ENCODE results near the gene ERCC3. TPM values are rescaled to one million over a fixed set of nuclear protein-coding genes. Genes with fewer than 3 reads are reported as not detected.

ERCC3 gene
- total and polyA plus RNA-seq, 2 of the 13 experiments (the other 11 are each of a cell fraction or from before 2014, with no cell fraction given) = 49.7 to 64.6 TPM

DNA sequence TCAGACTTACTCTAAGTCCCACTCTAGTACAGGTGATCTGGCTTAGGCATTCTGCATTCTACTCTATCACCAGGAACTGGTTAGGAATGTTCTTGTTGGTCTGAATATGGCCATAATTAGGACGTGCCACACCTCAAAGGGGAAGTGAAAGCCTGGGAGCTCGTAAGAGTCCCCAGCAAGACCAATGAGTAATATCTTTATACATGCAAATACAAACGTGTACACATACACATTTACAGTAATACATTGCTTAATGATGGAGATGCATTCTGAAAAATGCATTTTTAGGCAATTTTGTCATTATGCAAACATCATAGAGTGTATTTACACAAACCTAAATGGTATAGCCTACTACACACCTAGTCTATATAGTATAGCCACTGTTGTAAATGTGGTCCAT lies 19.5 kb upstream of the ERCC3 start (continued):
- TF ChIP-seq, protein P1, sequence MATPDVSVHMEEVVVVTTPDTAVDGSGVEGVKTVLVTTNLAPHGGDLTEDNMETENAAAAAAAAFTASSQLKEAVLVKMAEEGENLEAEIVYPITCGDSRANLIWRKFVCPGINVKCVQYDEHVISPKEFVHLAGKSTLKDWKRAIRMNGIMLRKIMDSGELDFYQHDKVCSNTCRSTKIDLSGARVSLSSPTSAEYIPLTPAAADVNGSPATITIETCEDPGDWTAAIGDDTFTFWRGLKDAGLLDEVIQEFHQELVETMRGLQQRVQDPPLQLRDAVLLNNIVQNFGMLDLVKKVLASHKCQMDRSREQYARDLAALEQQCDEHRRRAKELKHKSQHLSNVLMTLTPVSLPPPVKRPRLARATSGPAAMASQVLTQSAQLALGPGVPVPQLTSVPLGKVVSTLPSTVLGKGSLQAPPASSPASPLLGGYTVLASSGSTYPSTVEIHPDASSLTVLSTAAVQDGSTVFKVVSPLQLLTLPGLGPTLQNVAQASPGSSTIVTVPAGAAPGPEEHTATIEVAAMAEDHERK (CRISPR knock-in tag; IDR thresholded peaks at IDR 0.05; ENCODE audit: low read depth) = no peak
- no peak for TF ChIP-seq ELF4 (CRISPR knock-in tag; IDR thresholded peaks at IDR 0.05; ENCODE audit: borderline replicate concordance)
- no peak for TF ChIP-seq ZNF296 (CRISPR knock-in tag; conservative IDR thresholded peaks at IDR 0.05)
- TF ChIP-seq, protein P2, sequence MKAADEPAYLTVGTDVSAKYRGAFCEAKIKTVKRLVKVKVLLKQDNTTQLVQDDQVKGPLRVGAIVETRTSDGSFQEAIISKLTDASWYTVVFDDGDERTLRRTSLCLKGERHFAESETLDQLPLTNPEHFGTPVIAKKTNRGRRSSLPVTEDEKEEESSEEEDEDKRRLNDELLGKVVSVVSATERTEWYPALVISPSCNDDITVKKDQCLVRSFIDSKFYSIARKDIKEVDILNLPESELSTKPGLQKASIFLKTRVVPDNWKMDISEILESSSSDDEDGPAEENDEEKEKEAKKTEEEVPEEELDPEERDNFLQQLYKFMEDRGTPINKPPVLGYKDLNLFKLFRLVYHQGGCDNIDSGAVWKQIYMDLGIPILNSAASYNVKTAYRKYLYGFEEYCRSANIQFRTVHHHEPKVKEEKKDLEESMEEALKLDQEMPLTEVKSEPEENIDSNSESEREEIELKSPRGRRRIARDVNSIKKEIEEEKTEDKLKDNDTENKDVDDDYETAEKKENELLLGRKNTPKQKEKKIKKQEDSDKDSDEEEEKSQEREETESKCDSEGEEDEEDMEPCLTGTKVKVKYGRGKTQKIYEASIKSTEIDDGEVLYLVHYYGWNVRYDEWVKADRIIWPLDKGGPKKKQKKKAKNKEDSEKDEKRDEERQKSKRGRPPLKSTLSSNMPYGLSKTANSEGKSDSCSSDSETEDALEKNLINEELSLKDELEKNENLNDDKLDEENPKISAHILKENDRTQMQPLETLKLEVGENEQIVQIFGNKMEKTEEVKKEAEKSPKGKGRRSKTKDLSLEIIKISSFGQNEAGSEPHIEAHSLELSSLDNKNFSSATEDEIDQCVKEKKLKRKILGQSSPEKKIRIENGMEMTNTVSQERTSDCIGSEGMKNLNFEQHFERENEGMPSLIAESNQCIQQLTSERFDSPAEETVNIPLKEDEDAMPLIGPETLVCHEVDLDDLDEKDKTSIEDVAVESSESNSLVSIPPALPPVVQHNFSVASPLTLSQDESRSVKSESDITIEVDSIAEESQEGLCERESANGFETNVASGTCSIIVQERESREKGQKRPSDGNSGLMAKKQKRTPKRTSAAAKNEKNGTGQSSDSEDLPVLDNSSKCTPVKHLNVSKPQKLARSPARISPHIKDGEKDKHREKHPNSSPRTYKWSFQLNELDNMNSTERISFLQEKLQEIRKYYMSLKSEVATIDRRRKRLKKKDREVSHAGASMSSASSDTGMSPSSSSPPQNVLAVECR (CRISPR knock-in tag; IDR thresholded peaks at IDR 0.05; ENCODE audit: borderline replicate concordance) = no peak
- TF ChIP-seq RARG (CRISPR knock-in tag; IDR thresholded peaks at IDR 0.05; ENCODE audit: low read depth) = no peak
- TF ChIP-seq FOXC1 (CRISPR knock-in tag; IDR thresholded peaks at IDR 0.05; ENCODE audit: borderline replicate concordance) = no peak
- no peak for TF ChIP-seq ZNF577 (CRISPR knock-in tag; IDR thresholded peaks at IDR 0.05; ENCODE audit: borderline replicate concordance, low read depth)
- TF ChIP-seq, protein P3, sequence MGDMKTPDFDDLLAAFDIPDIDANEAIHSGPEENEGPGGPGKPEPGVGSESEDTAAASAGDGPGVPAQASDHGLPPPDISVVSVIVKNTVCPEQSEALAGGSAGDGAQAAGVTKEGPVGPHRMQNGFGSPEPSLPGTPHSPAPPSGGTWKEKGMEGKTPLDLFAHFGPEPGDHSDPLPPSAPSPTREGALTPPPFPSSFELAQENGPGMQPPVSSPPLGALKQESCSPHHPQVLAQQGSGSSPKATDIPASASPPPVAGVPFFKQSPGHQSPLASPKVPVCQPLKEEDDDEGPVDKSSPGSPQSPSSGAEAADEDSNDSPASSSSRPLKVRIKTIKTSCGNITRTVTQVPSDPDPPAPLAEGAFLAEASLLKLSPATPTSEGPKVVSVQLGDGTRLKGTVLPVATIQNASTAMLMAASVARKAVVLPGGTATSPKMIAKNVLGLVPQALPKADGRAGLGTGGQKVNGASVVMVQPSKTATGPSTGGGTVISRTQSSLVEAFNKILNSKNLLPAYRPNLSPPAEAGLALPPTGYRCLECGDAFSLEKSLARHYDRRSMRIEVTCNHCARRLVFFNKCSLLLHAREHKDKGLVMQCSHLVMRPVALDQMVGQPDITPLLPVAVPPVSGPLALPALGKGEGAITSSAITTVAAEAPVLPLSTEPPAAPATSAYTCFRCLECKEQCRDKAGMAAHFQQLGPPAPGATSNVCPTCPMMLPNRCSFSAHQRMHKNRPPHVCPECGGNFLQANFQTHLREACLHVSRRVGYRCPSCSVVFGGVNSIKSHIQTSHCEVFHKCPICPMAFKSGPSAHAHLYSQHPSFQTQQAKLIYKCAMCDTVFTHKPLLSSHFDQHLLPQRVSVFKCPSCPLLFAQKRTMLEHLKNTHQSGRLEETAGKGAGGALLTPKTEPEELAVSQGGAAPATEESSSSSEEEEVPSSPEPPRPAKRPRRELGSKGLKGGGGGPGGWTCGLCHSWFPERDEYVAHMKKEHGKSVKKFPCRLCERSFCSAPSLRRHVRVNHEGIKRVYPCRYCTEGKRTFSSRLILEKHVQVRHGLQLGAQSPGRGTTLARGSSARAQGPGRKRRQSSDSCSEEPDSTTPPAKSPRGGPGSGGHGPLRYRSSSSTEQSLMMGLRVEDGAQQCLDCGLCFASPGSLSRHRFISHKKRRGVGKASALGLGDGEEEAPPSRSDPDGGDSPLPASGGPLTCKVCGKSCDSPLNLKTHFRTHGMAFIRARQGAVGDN (CRISPR knock-in tag; IDR thresholded peaks at IDR 0.05) = no peak
- no peak for TF ChIP-seq ZNF614 (CRISPR knock-in tag; IDR thresholded peaks at IDR 0.05; ENCODE audit: borderline replicate concordance)
- no peak for TF ChIP-seq ZNF703 (CRISPR knock-in tag; IDR thresholded peaks at IDR 0.05; ENCODE audit: borderline replicate concordance)
- no peak for TF ChIP-seq ELF3 (CRISPR knock-in tag; IDR thresholded peaks at IDR 0.05)
- TF ChIP-seq ATF7-NPFF (CRISPR knock-in tag; IDR thresholded peaks at IDR 0.05; ENCODE audit: low read depth) = no peak
- TF ChIP-seq TBX2 (CRISPR knock-in tag; IDR thresholded peaks at IDR 0.05; ENCODE audit: borderline replicate concordance) = no peak
